HEK293 (cell line): ENCODE measurements around the gene C11orf58.

Source experiments
- CTCF ChIA-PET: fragments of 350-600 bp; formaldehyde crosslinking; extraction: SDS; loops from one replicate; lab custom pipeline; 2021; ENCODE audit warnings: antibody characterized with exemption; lab: Yijun Ruan, JAX
- POLR2A ChIA-PET: fragments of 300-600 bp; formaldehyde crosslinking; extraction: SDS; loops from one replicate; lab custom pipeline; 2020; ENCODE audit warnings: antibody characterized with exemption, inconsistent platforms; lab: Yijun Ruan, JAX
- H3K27ac ChIP-seq: fragments of 200-500 bp; sonication (Bioruptor generic); 2 replicates; pipeline ENCODE4 v1.5.1; 2014; ENCODE audit warnings: low read depth, low read length, control low read depth, inconsistent platforms; ENCODE audit errors: extremely low read depth
- H3K36me3 ChIP-seq, 2 experiments: fragments of 200-500 bp in 1 of 2; sonication (Bioruptor generic) in 1 of 2; 1 replicate in 1 of 2; 2 replicates in 1 of 2; pipeline ENCODE4 v1.5.1; 2014 to 2017; ENCODE audit warnings: inconsistent platforms in 2 of 2, low read length in 2 of 2; ENCODE audit not compliant: control insufficient read depth in 2 of 2, insufficient read depth in 1 of 2
- H3K4me1 ChIP-seq: fragments of 200-500 bp; sonication (Bioruptor generic); 2 replicates; pipeline ENCODE4 v1.5.1; 2014; ENCODE audit warnings: mild to moderate bottlenecking, low read length, inconsistent platforms; ENCODE audit not compliant: control insufficient read depth, insufficient read depth
- H3K4me3 ChIP-seq: 2 replicates; pipeline ENCODE4 v1.5.1; 2011; ENCODE audit warnings: low read depth, mild to moderate bottlenecking, control low read depth, low read length, moderate library complexity
- H3K9me3 ChIP-seq: fragments of 200-500 bp; sonication (Bioruptor generic); 2 replicates; pipeline ENCODE4 v1.5.1; 2014; ENCODE audit warnings: low read depth, low read length, inconsistent platforms; ENCODE audit not compliant: control insufficient read depth, insufficient read depth
- ZNF10 ChIP-seq: fragments of 450-650 bp; formaldehyde crosslinking; IDR thresholded peaks from 2 replicates; pipeline ENCODE4 v1.5.1; 2017; ENCODE audit warnings: missing biosample characterization, missing genetic modification characterization
- ZNF239 ChIP-seq: fragments of 450-650 bp; formaldehyde crosslinking; IDR thresholded peaks from 2 replicates; pipeline ENCODE4 v1.5.1; 2016; ENCODE audit warnings: missing biosample characterization, missing genetic modification characterization
- ZNF426 ChIP-seq: fragments of 450-650 bp; formaldehyde crosslinking; IDR thresholded peaks from 2 replicates; pipeline ENCODE4 v1.5.1; 2017; ENCODE audit warnings: missing biosample characterization, missing genetic modification characterization, mild to moderate bottlenecking, inconsistent platforms, moderate library complexity
- TF ChIP-seq, protein P1 (sequence below): fragments of 450-650 bp; formaldehyde crosslinking; IDR thresholded peaks from 2 replicates; pipeline ENCODE4 v1.5.1; 2016; ENCODE audit warnings: missing biosample characterization, missing genetic modification characterization

The C11orf58 gene

DNA sequence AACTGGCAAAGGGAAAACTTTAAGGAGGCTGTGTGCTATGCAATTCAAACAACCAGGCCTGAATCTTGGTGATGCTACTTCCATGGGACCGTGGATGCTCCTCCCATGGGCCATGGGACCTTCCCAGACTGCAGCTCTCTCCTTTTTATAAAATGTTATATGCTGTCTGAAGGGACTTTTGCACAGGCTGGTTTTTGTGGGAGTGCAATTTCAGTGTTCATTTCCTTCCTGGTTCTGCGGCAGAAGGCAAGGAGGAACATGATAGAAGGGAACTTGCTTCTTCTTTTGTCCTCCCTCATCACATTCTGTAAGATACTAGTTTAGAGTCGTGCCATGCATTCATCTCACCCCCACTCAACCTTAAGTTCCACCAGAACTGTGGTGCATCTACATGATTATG lies 68.9 kb downstream of the C11orf58 start:
- TF ChIP-seq ZNF426 (tag by site-specific recombination) (no peak), ZNF239 (tag by site-specific recombination) (no peak), ZNF10 (no peak)
- TF ChIP-seq, protein P1, sequence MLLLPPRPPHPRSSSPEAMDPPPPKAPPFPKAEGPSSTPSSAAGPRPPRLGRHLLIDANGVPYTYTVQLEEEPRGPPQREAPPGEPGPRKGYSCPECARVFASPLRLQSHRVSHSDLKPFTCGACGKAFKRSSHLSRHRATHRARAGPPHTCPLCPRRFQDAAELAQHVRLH: no peak
- TF ChIP-seq, all 188 proteins: peak for 0
- Histone ChIP-seq H3K9me3 (no peaks in the 10 kb centered on the region), H3K4me3 (no peak overlapping the region), H3K36me3 (peaks cover 0 to 18% of the 10 kb centered on the region in 2 experiments; a peak in 1 of 3 replicates), H3K4me1 (no peaks in the 10 kb centered on the region), H3K27ac (no peak overlapping the region)
- CTCF ChIA-PET: interaction anchor here (3.5 kb wide), 1 partner anchor 13 kb away, joined by 14 read pairs; no protein-coding TSS in a partner anchor
- POLR2A ChIA-PET: interaction anchor here (0.6 kb wide), 1 partner anchor 20 kb away, joined by 3 read pairs; no protein-coding TSS in a partner anchor
